Activated CD4-positive, alpha-beta T cell treated with anti-CD3 and anti-CD28 coated beads, Interleukin-2, amount 10 ng/mL, durations not matched to agents 7 days and 5 days (primary cell): ENCODE results near the gene DBNL. TPM values are rescaled to one million over a fixed set of nuclear protein-coding genes. Genes with fewer than 3 reads are reported as not detected.
A peak's percentile ranks its signal among the peaks of the same experiment; 100 is the strongest.

ENCODE experiments used
- CTCF ChIA-PET: fragments of 350-600 bp; sonication (Branson Sonifier 250); formaldehyde crosslinking; loops from one replicate; lab custom pipeline; 2021; ENCODE audit warnings: antibody characterized with exemption; lab: Charles Lee
- POLR2A ChIA-PET: fragments of 350-600 bp; sonication (Branson Sonifier 250); formaldehyde crosslinking; loops from one replicate; lab custom pipeline; 2021; ENCODE audit warnings: antibody characterized with exemption; lab: Charles Lee
- DNase-seq: peaks from one replicate; pipeline ENCODE4 v3.0.0-alpha.2; 2020
- H3K27ac Mint-ChIP-seq: one replicate; pipeline ENCODE4 v1.8.0; 2021; ENCODE audit warnings: mild to moderate bottlenecking, moderate library complexity, mixed read lengths
- H3K27me3 Mint-ChIP-seq: one replicate; pipeline ENCODE4 v1.8.0; 2021; ENCODE audit warnings: mixed read lengths
- H3K36me3 Mint-ChIP-seq: one replicate; pipeline ENCODE4 v1.8.0; 2021; ENCODE audit warnings: low read depth, mixed read lengths
- H3K4me1 Mint-ChIP-seq: one replicate; pipeline ENCODE4 v1.8.0; 2021; ENCODE audit warnings: mixed read lengths
- H3K4me3 Mint-ChIP-seq: one replicate; pipeline ENCODE4 v1.8.0; 2021; ENCODE audit warnings: mild to moderate bottlenecking, moderate library complexity, mixed read lengths
- H3K9me3 Mint-ChIP-seq: one replicate; pipeline ENCODE4 v1.8.0; 2021; ENCODE audit warnings: mixed read lengths
- total RNA-seq, 2 experiments: library from RNA; stranded (reverse); gene quantifications; one replicate each; pipeline ENCODE4 v1.2.3, GENCODE V29; 2021

Gene DBNL
- total RNA-seq, 2 experiments from 2014 or later = 152 to 168 TPM

- CTCF ChIA-PET = interaction anchor here (0.9 to 1.5 kb wide), 3 partner anchors 11 to 568 kb away, joined by 4 to 5 read pairs (median 5); no protein-coding TSS in a partner anchor
- DNase-seq = no peak
- H3K9me3 Mint-ChIP-seq = no peaks in the 10 kb centered on the region
- H3K27me3 Mint-ChIP-seq = no peaks in the 10 kb centered on the region
- POLR2A ChIA-PET = no interaction called here
- peaks cover 58% of the 10 kb centered on the region for H3K36me3 Mint-ChIP-seq
- H3K27ac Mint-ChIP-seq = peak overlapping the region; percentile 13
- H3K4me1 Mint-ChIP-seq = peaks cover 70% of the 10 kb centered on the region
- H3K4me3 Mint-ChIP-seq = no peak overlapping the region
Observed at GRCh38 chr7:44048031-44048795, 3.7 kb downstream of the DBNL start.

GRCh38 chr7:44050121-44050914, 5.8 kb downstream of the DBNL start:
- H3K4me1 Mint-ChIP-seq = peaks cover 64% of the 10 kb centered on the region
- peaks cover 67% of the 10 kb centered on the region for H3K36me3 Mint-ChIP-seq
- ChIA-PET POLR2A (no interaction called here), CTCF (interaction anchor here (0.6 to 1.3 kb wide), 4 partner anchors 10 to 31 kb away, joined by 3 to 7 read pairs (median 4); no protein-coding TSS in a partner anchor)
- H3K4me3 Mint-ChIP-seq = no peak overlapping the region
- H3K9me3 Mint-ChIP-seq = no peaks in the 10 kb centered on the region
- DNase-seq = no peak
- peak overlapping the region; percentile 75 for H3K27ac Mint-ChIP-seq
- no peaks in the 10 kb centered on the region for H3K27me3 Mint-ChIP-seq

GRCh38 chr7:44050915-44051560, 6.5 kb downstream of the DBNL start:
- no peak overlapping the region for H3K4me3 Mint-ChIP-seq
- CTCF ChIA-PET = interaction anchor here (0.6 to 1.3 kb wide), 3 partner anchors 16 to 30 kb away, joined by 3 to 7 read pairs (median 4); no protein-coding TSS in a partner anchor

GRCh38 chr7:44051611-44052220, 7.2 kb downstream of the DBNL start:
- peak overlapping the region; percentile 46 for H3K27ac Mint-ChIP-seq
- peaks cover 50% of the 10 kb centered on the region for H3K4me1 Mint-ChIP-seq
- no peaks in the 10 kb centered on the region for H3K27me3 Mint-ChIP-seq
- POLR2A ChIA-PET = no interaction called here
- CTCF ChIA-PET = interaction anchor here (1.0 kb wide), 1 partner anchor 15 kb away, joined by 3 read pairs; no protein-coding TSS in a partner anchor
- peaks cover 63% of the 10 kb centered on the region for H3K36me3 Mint-ChIP-seq
- no peak overlapping the region for H3K4me3 Mint-ChIP-seq
- H3K9me3 Mint-ChIP-seq = no peaks in the 10 kb centered on the region
- DNase-seq = no peak

More at GRCh38 chr7:44050915-44051560, 6.5 kb downstream of the DBNL start:
- Mint-ChIP-seq H3K27ac (no peak overlapping the region), H3K27me3 (no peaks in the 10 kb centered on the region), H3K4me1 (peaks cover 56% of the 10 kb centered on the region), H3K36me3 (peaks cover 67% of the 10 kb centered on the region), H3K9me3 (no peaks in the 10 kb centered on the region)
- POLR2A ChIA-PET = no interaction called here
- DNase-seq = no peak

- no peak overlapping the region for H3K4me3 Mint-ChIP-seq
- ChIA-PET CTCF (interaction anchor here (0.6 kb wide), 1 partner anchor 715 kb away, joined by 4 read pairs; no protein-coding TSS in a partner anchor), POLR2A (interaction anchor here (0.7 kb wide), 1 partner anchor 93 kb away, joined by 9 read pairs; no protein-coding TSS in a partner anchor)
- DNase-seq = no peak
- H3K27ac Mint-ChIP-seq = no peak overlapping the region
- no peaks in the 10 kb centered on the region for H3K27me3 Mint-ChIP-seq
- H3K4me1 Mint-ChIP-seq = peaks cover 40% of the 10 kb centered on the region
- no peaks in the 10 kb centered on the region for H3K9me3 Mint-ChIP-seq
- H3K36me3 Mint-ChIP-seq = peaks cover 58% of the 10 kb centered on the region
Observed at GRCh38 chr7:44052771-44053365, 8.4 kb downstream of the DBNL start.

GRCh38 chr7:44056681-44057080, 12.2 kb downstream of the DBNL start:
- Mint-ChIP-seq H3K9me3 (no peaks in the 10 kb centered on the region), H3K27me3 (no peaks in the 10 kb centered on the region), H3K4me1 (peaks cover 7% of the 10 kb centered on the region), H3K36me3 (peaks cover 60% of the 10 kb centered on the region), H3K27ac (no peak overlapping the region), H3K4me3 (no peak overlapping the region)
- no peak for DNase-seq
- ChIA-PET CTCF (interaction anchor here (0.7 kb wide), 1 partner anchor 15 kb away, joined by 3 read pairs; no protein-coding TSS in a partner anchor), POLR2A (no interaction called here)

- DNase-seq = no peak
- peaks cover 57% of the 10 kb centered on the region for H3K36me3 Mint-ChIP-seq
- CTCF ChIA-PET = interaction anchor here (0.5 kb wide), 1 partner anchor 172 kb away, joined by 3 read pairs; no protein-coding TSS in a partner anchor
Observed at GRCh38 chr7:44057181-44057848, 12.8 kb downstream of the DBNL start.

GRCh38 chr7:44057849-44058758, 13.6 kb downstream of the DBNL start:
- CTCF ChIA-PET = interaction anchor here (0.5 to 0.6 kb wide), 2 partner anchors 12 to 171 kb away, joined by 3 read pairs; no protein-coding TSS in a partner anchor
- no peak for DNase-seq
- peaks cover 3% of the 10 kb centered on the region for H3K4me1 Mint-ChIP-seq
- POLR2A ChIA-PET = no interaction called here
- H3K27me3 Mint-ChIP-seq = no peaks in the 10 kb centered on the region
- no peaks in the 10 kb centered on the region for H3K9me3 Mint-ChIP-seq
- no peak overlapping the region for H3K4me3 Mint-ChIP-seq
- H3K27ac Mint-ChIP-seq = no peak overlapping the region
- peaks cover 54% of the 10 kb centered on the region for H3K36me3 Mint-ChIP-seq

More at GRCh38 chr7:44057181-44057848, 12.8 kb downstream of the DBNL start:
- no peaks in the 10 kb centered on the region for H3K9me3 Mint-ChIP-seq
- H3K4me3 Mint-ChIP-seq = no peak overlapping the region
- no peak overlapping the region for H3K27ac Mint-ChIP-seq
- POLR2A ChIA-PET = no interaction called here
- H3K4me1 Mint-ChIP-seq = peaks cover 3% of the 10 kb centered on the region
- no peaks in the 10 kb centered on the region for H3K27me3 Mint-ChIP-seq

GRCh38 chr7:44058759-44059218, 14.3 kb downstream of the DBNL start:
- Mint-ChIP-seq H3K27ac (no peak overlapping the region), H3K36me3 (peaks cover 54% of the 10 kb centered on the region), H3K4me3 (no peak overlapping the region), H3K27me3 (no peaks in the 10 kb centered on the region), H3K9me3 (no peaks in the 10 kb centered on the region), H3K4me1 (peaks cover 3% of the 10 kb centered on the region)
- no peak for DNase-seq
- ChIA-PET CTCF (interaction anchor here (0.6 to 1.5 kb wide), 3 partner anchors 11 to 22 kb away, joined by 3 to 5 read pairs (median 3); no protein-coding TSS in a partner anchor), POLR2A (no interaction called here)

GRCh38 chr7:44059219-44060090, 15.0 kb downstream of the DBNL start:
- Mint-ChIP-seq H3K4me3 (no peak overlapping the region), H3K9me3 (no peaks in the 10 kb centered on the region), H3K36me3 (peaks cover 49% of the 10 kb centered on the region), H3K27me3 (no peaks in the 10 kb centered on the region), H3K4me1 (peaks cover 3% of the 10 kb centered on the region), H3K27ac (peak overlapping the region; percentile 13)
- DNase-seq = no peak
- ChIA-PET CTCF (interaction anchor here (0.7 to 1.5 kb wide), 3 partner anchors 10 to 22 kb away, joined by 3 to 5 read pairs (median 3); no protein-coding TSS in a partner anchor), POLR2A (no interaction called here)
